Measurements from ENCODE around the gene LHFPL4. TPM values are rescaled to one million over a fixed set of nuclear protein-coding genes. Genes with fewer than 3 reads are reported as not detected.
"Not testable (repeated sequence)": the region's sequence is repeated elsewhere in the genome, so short reads cannot be mapped to it uniquely, and the experiment has no call there.

LHFPL4 gene
- total RNA-seq, 1 donor from 2014 or later = not detected

DNA sequence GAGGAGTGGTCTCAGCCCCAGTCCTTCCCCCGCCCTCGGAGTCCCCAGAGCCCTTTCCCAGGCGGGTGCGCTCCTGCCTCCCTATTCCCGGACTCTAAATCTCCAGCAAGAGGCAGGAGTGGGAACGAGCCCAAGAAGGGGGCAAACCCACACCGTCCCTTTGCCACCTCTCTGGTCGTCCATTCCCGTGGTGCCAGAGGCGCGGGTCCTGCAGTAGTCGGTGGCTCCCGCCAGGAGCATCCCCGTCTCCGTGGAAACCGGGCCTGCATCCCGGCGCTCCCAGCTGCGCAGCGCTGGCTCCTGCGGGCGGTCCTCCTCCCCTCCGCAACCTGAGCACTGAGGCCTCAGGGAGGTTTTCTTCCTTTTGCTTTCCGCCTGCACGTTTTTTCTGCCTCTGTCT lies 44.8 kb downstream of the LHFPL4 start:
- peaks cover 22% of the 10 kb centered on the region for H3K27me3 Mint-ChIP-seq
- no peaks in the 10 kb centered on the region for H3K9me3 Mint-ChIP-seq
- no peak overlapping the region for H3K27ac Mint-ChIP-seq
- intact Hi-C loops (cut with micrococcal nuclease) = loop anchor here (10.0 kb wide), 1 partner anchor 534 kb away; no protein-coding TSS in a partner anchor
- H3K4me1 Mint-ChIP-seq = no peaks in the 10 kb centered on the region
- no peaks in the 10 kb centered on the region for H3K36me3 Mint-ChIP-seq (ENCODE audit: low read depth)
- no peak for DNase-seq
- H3K4me3 Mint-ChIP-seq = no peak overlapping the region

DNA sequence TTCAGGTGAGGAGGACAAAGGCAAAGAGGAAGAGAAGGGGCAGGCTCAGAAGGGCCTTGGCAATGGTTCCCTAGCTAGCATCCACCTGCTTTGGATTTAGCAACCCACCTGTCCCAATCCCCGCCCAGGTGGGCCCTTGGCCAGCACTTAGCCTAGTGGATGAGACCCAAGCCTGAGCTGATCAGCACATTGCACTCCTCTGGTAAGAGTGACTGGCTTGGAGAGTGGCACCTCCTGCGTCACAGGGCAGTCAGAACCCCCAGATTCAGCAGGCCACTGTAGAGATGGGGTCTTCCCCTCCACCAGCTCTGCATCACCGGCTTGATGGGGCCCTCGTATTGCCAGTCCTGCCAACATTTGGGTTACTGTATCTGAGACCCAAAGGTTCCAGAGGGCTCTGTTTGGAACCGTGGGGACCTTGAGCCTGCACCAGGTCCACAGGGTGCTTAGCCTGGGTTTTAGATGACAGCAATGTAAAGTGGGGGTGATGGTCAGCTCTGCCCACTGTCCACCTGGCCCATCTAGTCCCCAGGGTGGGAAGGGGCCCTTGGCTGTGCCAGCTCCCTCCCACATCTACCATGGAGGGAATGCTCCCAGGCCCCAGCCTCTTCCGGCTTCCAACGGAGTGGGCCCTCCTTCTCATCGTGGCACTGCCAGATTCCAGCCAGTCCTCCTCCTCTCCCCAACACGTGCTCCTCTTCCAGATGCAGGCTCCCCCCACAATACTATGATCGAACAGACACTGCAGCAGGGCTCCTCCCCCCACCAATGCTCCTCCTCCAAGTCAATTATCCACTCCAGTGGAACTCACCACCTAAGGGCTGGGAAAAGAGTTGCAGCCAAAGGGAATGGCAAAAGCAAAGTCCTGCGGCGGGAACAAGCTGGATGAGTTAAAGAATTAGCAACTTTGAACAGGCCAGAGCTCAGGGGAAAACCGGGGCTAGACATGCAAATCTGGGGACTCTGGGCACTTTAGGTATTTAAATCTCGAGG lies 45.7 kb downstream of the LHFPL4 start:
- peaks cover 22% of the 10 kb centered on the region for H3K27me3 Mint-ChIP-seq
- no peaks in the 10 kb centered on the region for H3K9me3 Mint-ChIP-seq
- intact Hi-C loops (cut with micrococcal nuclease) = loop anchor here (10.0 kb wide), 1 partner anchor 533 kb away; no protein-coding TSS in a partner anchor
- no peak overlapping the region for H3K27ac Mint-ChIP-seq
- H3K4me3 Mint-ChIP-seq = no peak overlapping the region
- no peak for DNase-seq
- H3K36me3 Mint-ChIP-seq (ENCODE audit: low read depth) = no peaks in the 10 kb centered on the region
- peaks cover 3% of the 10 kb centered on the region for H3K4me1 Mint-ChIP-seq

DNA sequence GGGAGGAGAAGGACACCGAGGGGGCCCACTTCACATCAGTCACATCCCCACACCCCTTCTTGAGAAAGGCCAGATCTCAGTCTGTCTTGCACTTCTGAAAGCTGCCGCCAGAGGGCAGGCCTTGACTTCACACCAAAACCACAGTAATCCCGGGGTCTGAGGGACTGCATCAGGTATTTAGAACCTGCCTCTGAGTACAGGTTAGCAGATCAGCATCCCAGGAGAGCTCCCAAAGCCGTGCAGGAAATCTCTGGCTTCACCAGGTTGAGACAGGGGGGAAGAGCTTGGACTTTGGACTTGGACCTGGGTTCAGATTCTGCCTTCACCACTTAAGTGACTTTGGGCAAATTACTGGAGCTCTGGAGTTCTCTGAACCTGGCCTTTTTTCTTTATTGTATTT lies 50.3 kb downstream of the LHFPL4 start:
- Mint-ChIP-seq H3K27me3 (peaks cover 32% of the 10 kb centered on the region), H3K4me1 (peaks cover 7% of the 10 kb centered on the region), H3K9me3 (no peaks in the 10 kb centered on the region), H3K27ac (no peak overlapping the region), H3K36me3 (ENCODE audit: low read depth) (no peaks in the 10 kb centered on the region), H3K4me3 (no peak overlapping the region)
- DNase-seq = peak; percentile 92
- intact Hi-C loops (cut with micrococcal nuclease) = loop anchor here (5.0 to 10.0 kb wide), 3 partner anchors 151 to 528 kb away; no protein-coding TSS in a partner anchor

DNA sequence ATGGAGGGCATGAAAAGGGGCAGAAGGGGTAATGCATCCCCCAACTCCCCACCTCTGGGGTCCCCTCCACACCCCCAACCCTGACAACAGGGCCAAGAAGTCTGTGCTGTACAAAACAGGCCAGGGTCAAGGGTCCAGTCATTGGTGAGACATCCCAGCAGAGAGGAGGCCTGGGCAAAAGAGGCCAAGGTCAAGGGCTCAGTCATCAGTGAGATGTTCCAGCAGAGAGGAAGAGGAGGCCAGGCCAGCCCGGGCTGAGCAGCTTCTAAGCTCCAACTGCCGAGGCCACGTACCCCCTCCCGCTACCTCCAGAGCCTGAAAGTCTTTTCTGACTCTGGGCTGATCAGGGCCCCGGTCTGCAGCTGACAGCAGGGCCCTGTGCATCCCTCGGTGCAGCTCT lies 52.4 kb downstream of the LHFPL4 start:
- H3K9me3 Mint-ChIP-seq = no peaks in the 10 kb centered on the region
- no peaks in the 10 kb centered on the region for H3K36me3 Mint-ChIP-seq (ENCODE audit: low read depth)
- H3K27me3 Mint-ChIP-seq = peaks cover 27% of the 10 kb centered on the region
- H3K4me1 Mint-ChIP-seq = peaks cover 7% of the 10 kb centered on the region
- no peak overlapping the region for H3K27ac Mint-ChIP-seq
- intact Hi-C loops (cut with micrococcal nuclease) = loop anchor here (5.0 to 10.0 kb wide), 3 partner anchors 149 to 526 kb away; no protein-coding TSS in a partner anchor
- H3K4me3 Mint-ChIP-seq = no peak overlapping the region
- no peak for DNase-seq

DNA sequence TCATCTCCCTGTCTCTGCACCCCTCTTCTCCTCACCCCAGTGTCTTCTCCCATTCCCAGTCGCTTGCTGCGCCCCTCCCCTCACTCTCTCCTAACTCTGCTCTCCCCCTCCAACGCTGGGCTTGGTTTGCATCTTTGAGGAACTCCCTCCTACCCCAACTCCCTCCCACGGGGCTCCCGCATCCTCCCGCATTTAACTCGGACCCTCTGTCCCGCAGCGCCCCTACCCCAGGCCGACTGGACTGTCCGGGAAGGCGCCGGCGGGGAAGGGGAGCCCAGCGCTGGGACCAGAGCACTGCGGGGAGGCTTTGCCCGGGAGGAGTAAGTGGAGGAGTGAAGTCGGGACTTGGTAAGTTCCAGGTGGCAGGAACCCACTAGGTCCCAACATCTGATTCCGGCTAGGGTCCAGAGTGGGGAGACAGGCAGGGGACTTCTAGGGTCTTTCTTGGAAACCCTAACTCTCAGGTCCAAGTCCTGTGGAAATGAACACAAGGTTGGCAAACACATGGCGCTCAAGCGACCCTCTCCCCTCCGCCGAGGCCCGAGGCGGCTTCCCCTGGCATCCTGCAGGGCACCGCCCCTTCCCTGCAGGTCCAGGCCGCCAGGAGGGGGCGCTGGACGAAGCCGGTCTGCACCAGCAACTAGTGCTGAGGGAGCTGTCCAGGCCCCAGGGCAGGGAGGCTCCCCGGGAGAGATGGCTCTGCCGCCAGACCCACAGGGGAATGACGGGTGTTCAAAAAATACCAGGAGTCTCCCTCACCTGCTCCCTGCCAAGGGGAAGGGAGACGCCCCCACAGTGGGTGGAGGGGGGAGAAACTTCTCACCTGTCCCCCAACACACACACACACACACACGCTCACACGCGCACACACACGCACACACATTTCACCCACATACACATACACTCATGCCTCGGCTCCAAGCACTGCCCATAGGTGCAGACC lies 53.2 kb downstream of the LHFPL4 start:
- no peaks in the 10 kb centered on the region for H3K9me3 Mint-ChIP-seq
- no peak overlapping the region for H3K27ac Mint-ChIP-seq
- peaks cover 27% of the 10 kb centered on the region for H3K27me3 Mint-ChIP-seq
- H3K4me3 Mint-ChIP-seq = no peak overlapping the region
- DNase-seq = peak; percentile 92
- H3K36me3 Mint-ChIP-seq (ENCODE audit: low read depth) = no peaks in the 10 kb centered on the region
- intact Hi-C loops (cut with micrococcal nuclease) = loop anchor here (5.0 to 10.0 kb wide), 3 partner anchors 148 to 526 kb away; no protein-coding TSS in a partner anchor
- H3K4me1 Mint-ChIP-seq = peaks cover 7% of the 10 kb centered on the region

DNA sequence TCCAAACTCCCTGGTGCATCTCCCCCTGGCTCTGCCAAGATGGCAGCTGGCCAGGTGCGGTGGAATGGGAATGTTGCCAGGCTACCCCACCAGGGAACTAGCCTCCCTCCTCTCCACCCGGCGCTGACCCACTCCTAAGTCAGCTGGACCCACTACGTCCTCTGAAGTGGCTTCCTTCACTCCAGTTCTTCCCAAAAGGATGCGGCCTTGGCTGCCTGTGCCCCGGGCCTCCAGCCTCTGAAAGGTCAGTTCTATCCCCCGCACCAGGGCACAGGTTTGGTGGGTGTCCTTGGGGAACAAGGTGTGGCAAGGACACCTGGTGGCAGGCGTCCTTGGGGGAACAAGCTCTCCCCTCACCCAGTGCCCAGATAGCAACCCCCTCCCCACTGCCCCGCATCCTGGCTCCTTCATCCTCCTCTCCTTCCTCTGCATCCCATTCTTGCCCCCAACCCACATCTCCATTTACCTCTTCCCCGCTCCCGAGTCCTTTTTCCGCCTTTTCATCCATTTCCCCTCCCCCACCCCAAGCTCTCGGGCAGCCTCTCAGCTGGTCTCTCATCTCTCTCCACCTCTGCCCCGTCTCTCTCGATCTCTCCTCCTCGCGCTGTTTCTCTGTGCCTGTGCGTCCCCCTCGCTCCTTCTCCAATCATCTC lies 54.0 kb downstream of the LHFPL4 start:
- Mint-ChIP-seq H3K36me3 (ENCODE audit: low read depth) (no peaks in the 10 kb centered on the region), H3K9me3 (no peaks in the 10 kb centered on the region), H3K4me1 (peaks cover 7% of the 10 kb centered on the region), H3K4me3 (no peak overlapping the region), H3K27ac (no peak overlapping the region), H3K27me3 (peaks cover 24% of the 10 kb centered on the region)
- DNase-seq = no peak
- intact Hi-C loops (cut with micrococcal nuclease) = loop anchor here (5.0 to 10.0 kb wide), 3 partner anchors 147 to 525 kb away; no protein-coding TSS in a partner anchor

DNA sequence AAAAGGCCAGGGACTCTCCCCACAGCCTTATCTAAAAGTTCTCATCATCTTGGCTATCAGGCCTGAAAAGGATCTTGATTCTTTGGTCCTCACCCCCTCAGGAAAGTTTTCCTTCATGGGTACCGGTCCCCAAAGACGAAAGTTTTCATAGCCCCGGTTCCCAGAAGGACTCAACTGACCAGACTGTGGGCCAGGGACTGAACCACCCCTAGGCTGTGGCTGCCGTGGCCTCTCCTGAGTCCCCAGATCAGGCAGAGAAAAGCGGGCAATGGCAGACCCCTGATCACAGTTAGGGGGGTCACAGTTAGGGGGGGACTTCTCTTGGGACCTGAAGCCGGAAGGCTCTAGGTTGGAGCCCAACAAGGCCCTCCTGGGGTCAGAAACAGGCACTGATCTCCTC lies 54.8 kb downstream of the LHFPL4 start:
- Mint-ChIP-seq H3K27ac (no peak overlapping the region), H3K36me3 (ENCODE audit: low read depth) (no peaks in the 10 kb centered on the region), H3K9me3 (no peaks in the 10 kb centered on the region), H3K27me3 (peaks cover 24% of the 10 kb centered on the region), H3K4me1 (peaks cover 7% of the 10 kb centered on the region), H3K4me3 (no peak overlapping the region)
- DNase-seq = no peak
- intact Hi-C loops (cut with micrococcal nuclease) = no loop called here

DNA sequence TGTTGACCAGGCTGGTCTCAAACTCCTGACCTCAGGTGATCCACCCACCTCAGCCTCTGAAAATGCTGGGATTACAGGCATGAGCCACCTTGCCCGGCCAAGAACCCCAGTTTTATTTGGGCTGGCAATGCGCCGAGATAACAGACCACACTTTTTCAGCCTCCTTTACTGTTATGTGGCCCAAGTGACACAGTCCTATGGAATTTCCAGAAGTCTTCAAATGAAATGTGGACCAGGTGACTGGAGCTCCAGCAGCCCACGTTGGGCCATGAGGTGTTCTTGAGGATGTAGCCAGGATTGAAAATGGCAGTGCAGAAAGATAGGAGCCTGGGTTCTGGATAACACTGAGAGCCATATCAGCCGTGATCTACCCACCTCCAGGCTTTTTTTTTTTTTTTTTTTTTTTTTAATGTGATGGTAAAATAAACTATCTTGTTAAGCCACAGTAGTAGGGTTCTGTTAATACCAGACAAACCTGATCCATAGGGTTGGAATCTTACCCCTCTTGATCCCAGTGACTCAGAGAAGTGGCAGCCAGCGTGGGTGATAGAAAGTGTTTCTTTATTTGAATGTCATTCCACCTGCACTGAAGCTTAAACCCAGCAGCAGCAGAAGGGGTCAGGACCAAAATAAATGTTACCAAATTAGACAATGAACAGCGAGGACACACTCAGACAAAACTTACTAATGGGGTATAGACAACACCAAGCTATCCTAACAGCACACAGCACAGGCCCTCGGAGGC lies 55.6 kb downstream of the LHFPL4 start:
- H3K27me3 Mint-ChIP-seq = peaks cover 24% of the 10 kb centered on the region
- intact Hi-C loops (cut with micrococcal nuclease) = no loop called here
- H3K4me3 Mint-ChIP-seq = no peak overlapping the region
- no peaks in the 10 kb centered on the region for H3K9me3 Mint-ChIP-seq
- DNase-seq = no peak
- no peak overlapping the region for H3K27ac Mint-ChIP-seq
- no peaks in the 10 kb centered on the region for H3K36me3 Mint-ChIP-seq (ENCODE audit: low read depth)
- H3K4me1 Mint-ChIP-seq = peaks cover 4% of the 10 kb centered on the region

DNA sequence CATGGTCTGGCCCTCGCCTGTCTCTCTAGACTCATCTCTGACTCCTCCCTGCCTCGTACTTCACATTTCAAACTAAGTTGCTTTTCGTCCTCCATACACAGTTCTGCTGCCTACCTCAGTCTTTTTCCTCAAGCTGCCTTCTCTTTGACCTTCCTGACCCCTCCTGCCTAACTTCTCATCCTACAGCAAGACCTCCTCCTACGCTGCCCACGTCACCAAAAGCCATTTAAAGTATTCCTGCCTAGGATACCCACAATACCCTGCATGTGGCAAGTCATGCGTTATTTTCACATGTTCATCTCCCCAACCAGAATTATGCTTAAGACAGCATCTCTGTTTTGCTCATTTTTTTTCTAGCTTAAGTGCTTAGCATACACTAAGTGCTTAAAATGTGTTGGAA lies 56.7 kb downstream of the LHFPL4 start:
- Mint-ChIP-seq H3K27ac (no peak overlapping the region), H3K9me3 (no peaks in the 10 kb centered on the region), H3K36me3 (ENCODE audit: low read depth) (no peaks in the 10 kb centered on the region), H3K4me1 (peaks cover 4% of the 10 kb centered on the region), H3K4me3 (no peak overlapping the region), H3K27me3 (peaks cover 21% of the 10 kb centered on the region)
- intact Hi-C loops (cut with micrococcal nuclease) = no loop called here
- no peak for DNase-seq

DNA sequence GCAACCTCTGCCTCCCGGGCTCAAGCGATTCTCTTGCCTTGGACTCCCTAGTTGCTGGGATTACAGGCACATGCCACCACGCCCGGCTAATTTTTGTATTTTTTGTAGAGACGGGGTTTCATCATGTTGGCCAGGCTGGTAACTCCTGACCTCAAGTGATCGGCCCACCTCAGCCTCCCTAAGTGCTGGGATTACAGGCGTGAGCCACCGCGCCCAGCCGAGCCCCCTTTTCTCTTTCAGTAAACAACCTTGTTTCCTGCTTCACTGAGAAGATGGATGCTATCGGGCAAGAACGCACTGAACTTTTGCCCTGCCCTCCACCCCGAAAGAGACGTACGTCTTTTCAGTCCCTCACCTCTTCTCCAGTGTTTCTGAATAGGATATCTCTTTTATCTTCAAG lies 59.6 kb downstream of the LHFPL4 start:
- DNase-seq; H3K4me1 Mint-ChIP-seq; H3K36me3 Mint-ChIP-seq (ENCODE audit: low read depth); H3K27ac Mint-ChIP-seq; H3K4me3 Mint-ChIP-seq; intact Hi-C loops (cut with micrococcal nuclease); H3K9me3 Mint-ChIP-seq; H3K27me3 Mint-ChIP-seq: not testable (repeated sequence)

DNA sequence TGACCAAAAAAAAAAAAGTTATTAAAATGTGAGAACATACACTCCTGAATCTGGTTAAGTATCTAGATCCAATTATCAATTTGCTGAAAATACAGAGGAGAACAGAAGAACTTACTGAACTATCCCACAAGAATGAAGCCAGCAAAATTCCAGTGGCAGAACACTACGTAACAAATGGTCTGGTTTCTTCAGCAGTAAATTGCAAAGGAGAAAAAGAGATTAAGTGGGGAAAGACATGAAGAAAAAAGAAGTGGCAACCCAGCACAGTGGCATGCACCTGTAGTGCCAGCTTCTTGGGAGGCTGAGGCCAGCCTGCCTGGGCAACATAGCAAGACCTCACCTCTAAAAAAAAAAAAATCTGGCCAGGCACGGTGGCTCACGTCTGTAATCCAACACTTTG lies 62.1 kb downstream of the LHFPL4 start:
- Mint-ChIP-seq H3K27me3 (no peaks in the 10 kb centered on the region), H3K27ac (no peak overlapping the region), H3K4me3 (no peak overlapping the region), H3K4me1 (no peaks in the 10 kb centered on the region), H3K36me3 (ENCODE audit: low read depth) (peaks cover 12% of the 10 kb centered on the region), H3K9me3 (peaks cover 4% of the 10 kb centered on the region)
- no peak for DNase-seq
- intact Hi-C loops (cut with micrococcal nuclease) = no loop called here

DNA sequence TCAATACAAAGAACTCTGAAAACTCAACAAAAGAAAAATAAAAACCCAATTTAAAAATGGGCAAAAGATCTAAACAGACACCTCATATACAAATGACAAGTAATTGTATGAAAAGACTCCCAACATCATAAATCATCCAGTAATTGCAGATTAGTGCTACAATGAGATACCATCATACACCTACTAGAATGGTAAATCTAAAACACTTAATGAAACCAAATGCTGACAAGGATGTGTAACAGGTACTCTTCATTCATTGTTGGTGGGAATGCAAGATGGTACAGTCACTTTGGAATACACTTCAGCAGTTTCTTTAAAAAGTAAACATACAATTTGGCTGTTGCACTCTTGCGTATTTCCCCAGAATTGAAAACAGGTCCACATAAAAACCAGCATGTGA lies 68.4 kb downstream of the LHFPL4 start:
- Mint-ChIP-seq H3K4me1 (no peaks in the 10 kb centered on the region), H3K9me3 (peaks cover 8% of the 10 kb centered on the region), H3K36me3 (ENCODE audit: low read depth) (peaks cover 35% of the 10 kb centered on the region), H3K27ac (no peak overlapping the region), H3K27me3 (no peaks in the 10 kb centered on the region), H3K4me3 (no peak overlapping the region)
- no peak for DNase-seq
- intact Hi-C loops (cut with micrococcal nuclease) = no loop called here

DNA sequence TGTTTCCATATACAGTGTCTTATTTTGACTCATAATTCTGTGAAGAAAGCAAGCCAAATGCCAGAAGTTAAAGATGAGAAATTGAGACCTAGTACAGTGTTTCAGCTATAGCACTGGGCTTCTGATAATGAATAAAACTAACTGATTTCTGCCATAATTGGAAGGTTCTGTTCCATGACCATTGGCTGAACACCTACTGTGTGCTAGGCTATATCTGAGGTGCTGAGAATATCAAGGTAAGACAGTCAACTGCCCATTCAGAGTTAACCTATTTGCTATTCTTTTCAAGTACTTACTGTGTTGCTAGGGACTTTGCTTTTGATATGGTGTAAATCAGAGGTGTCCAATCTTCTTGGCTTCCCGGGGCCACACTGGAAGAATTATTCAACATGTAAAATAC lies 73.4 kb downstream of the LHFPL4 start:
- Mint-ChIP-seq H3K9me3 (no peaks in the 10 kb centered on the region), H3K27ac (peak overlapping the region; percentile 53), H3K27me3 (no peaks in the 10 kb centered on the region), H3K4me3 (no peak overlapping the region), H3K4me1 (peaks cover 2% of the 10 kb centered on the region), H3K36me3 (ENCODE audit: low read depth) (peaks cover 52% of the 10 kb centered on the region)
- DNase-seq = no peak
- intact Hi-C loops (cut with micrococcal nuclease) = no loop called here
